GM21786 (cell line): ENCODE results near the gene DUSP5.
A peak's percentile ranks its signal among the peaks of the same experiment; 100 is the strongest.

ENCODE experiments used
- ATAC-seq: cut with Tn5 transposase; IDR thresholded peaks from one replicate; pipeline ENCODE4 v1.9.1; 2021; ENCODE audit not compliant: unreplicated experiment

Gene DUSP5

DNA sequence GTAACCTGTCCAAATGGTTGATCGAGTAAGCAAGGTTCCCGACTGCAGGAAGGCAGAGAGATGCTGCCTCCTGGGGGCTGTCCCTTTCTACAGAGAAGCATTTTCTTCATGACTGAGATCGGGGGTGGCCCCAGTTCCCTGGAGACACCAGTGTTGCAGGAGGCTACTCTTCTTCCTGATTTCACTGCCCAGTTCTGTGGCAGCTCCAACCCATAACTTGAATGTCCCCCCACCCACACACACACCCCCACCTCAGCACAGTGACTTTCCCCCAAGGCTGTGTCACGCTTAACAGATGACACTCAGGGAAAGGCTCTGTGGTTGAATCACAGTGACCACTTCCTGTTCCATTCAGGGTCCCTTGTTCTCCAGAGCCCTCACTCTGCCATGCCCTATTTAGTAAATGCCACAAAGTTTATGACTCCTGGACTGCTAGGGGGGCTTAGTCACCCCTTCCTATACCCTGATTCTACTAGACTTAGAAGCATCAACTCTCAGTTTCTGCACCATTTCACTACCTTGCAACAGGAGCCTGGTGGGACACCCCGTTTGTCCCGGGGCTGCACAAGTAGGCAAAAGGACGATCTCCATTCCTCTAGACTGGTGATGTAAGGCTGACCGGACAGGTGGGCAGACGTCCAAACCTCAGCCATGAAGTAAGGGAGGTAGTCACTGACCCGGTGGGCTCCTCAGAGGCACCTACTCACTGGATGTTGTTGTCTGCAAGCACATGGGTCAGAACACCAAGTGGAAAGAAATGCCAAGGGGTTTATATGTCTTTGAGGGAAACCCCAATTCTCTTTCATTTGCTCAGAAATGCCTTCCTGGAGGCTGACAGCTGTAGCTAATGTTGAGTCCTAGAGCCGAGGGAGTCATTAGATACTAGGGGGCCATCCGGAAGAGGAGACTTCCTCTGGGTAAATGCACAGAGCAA lies 38.5 kb downstream of the DUSP5 start:
- peak; percentile 84 for ATAC-seq

DNA sequence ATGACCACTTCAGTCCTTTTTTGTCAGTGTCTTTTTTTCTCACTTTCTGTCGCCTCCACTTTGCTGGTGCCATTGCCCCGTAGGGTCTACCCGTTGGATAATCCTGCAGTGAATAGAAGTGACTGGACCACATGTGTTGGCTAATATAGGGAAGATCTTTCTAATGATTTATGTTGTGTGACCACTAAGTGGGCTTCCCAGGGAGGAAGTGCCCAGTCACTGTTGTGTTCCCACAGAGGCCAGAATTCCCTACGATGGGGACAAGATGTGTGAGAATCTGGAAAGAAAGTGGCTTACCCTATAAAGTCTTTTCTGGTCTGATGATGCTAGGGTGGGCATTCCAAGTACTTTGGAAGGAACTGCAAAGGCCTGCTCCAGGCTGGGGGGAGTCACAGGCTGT lies 41.4 kb downstream of the DUSP5 start:
- ATAC-seq = no peak

DNA sequence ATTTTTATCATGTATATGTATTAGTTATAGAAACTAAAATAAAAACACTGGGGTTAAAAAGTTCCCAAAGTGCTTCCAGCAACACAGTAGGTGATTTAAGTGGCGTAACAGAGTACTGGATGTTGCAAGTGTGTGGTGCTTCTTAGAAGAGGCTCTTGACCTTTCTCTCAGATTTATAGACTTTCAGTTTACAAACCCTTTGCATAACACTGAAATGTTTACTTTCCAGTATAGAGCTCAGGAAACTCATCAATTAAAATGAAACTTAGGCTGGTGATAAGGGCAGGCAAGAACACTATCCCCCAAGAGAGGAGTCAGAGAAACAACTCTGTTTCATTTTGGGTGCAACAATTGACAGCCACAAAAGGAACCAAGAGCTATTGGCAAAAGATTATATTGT lies 42.3 kb downstream of the DUSP5 start:
- no peak for ATAC-seq

DNA sequence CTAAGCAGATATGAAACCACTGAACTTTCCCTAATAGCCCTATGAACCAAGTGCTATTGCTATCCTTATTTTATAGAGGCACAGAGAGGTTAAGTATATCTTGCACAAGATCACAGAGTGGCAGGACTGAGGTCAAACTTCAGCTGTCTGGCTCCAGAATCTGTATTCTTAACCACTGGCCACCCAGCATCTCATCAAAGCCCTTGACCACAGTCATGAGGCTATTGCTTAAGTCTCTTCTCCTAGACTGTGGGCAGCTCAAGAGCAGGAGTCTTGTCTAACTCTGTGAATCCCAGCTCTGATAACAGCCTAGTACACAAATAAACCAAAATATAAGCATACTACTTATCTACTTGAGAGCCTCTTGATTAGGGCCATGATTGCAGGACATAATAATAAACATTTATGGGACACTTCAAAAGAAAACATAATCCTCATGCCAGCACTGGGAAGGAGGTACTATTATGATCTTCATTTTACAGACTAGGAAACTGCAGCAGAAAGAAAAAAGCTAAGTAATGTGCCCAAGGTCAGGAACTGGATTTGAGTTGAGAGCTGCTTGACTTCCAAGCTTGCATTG lies 47.3 kb downstream of the DUSP5 start:
- ATAC-seq = no peak

DNA sequence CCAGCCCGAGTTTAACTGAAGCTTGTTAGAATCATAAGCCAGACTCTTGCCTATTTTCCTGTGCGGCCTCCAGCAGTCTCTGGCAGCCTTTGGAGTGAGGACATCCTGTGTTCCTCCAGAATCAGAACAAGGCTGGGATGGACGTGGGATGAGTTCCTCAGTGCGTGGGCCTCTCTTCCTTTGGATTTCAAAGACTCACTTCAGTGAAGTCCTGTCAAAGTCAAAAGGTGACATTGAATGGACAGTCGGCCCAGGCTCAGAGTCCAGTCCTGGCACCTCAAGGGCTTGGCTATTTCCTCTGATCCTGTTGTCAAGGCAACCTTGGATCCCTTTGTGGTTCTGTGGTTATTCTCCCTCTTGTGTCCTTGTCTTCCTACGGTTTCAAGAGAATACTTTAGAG lies 48.4 kb downstream of the DUSP5 start:
- ATAC-seq = no peak

DNA sequence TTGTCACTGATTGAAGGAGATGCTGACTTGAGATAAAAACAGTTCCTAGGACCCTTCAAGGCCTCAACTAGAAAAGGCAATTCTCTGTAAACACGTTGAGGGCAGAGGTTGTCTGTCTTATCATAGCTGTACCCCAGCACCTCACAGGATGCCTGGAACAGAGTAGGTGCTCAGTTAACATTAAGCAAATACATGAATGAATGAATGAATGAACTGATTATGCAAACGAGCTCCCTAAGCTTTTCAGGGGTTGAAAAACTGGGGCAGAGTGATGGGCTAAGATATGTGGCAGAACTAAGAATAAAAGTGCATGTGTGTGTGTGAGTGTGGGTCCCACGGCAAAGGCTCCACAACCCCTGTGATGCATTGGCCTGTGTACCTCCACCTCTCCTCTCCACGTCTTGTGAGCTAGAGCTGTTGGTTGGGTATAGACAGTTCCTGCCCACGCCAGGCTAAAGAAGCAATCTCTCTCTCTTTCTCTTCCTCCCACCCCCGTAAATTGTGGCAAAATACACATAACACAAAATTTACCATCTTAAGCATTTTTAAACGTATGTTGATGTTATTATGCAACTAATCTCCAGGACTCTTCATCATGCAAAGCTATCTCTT lies 48.9 kb downstream of the DUSP5 start:
- no peak for ATAC-seq

DNA sequence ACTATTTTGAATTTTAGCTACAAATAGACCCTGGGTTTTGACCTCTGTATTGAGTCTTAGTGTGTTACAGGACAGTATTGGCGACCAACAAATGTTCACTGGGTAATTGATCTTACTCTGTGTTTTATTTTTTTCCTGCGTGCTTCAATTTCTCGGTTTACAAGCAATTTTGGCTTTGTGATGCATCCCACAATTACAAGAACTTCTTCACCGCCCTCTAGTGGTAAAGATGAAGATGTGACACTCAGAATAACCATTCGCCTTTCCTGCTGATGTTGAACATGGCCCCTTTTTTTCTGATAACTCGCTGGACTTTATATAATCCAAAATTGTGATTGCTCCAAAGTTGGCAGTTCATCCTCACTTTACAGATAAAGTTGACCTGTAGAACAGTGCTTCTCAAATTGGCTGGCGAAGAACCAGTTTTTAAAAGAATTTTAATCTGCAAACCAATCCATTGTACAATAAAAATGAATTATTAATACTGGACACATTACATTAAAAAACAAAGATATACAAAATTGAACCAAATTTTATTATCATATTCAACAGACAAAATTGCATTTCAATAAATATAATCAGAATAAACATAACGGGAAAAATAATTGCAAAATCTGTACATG lies 49.5 kb downstream of the DUSP5 start:
- peak; percentile 55 for ATAC-seq

DNA sequence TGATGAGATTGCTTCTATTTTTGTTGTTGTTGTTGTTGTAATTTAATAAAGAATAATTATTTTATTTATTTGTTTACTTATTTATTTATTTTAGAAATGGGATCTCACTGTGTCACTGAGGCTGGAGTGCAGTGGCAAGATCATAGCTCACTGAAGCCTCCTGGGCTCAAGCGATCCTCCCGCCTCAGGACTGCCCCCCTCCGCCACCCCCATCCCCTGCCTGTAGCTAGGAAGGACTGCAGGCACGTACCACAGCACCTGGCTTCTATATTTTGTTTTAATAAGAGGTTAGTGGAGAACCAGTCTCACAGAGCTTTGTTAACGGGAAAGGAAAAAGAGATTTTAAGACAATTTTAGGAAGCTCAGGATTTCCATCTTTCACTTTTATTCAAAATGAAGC lies 50.3 kb downstream of the DUSP5 start:
- ATAC-seq = no peak

DNA sequence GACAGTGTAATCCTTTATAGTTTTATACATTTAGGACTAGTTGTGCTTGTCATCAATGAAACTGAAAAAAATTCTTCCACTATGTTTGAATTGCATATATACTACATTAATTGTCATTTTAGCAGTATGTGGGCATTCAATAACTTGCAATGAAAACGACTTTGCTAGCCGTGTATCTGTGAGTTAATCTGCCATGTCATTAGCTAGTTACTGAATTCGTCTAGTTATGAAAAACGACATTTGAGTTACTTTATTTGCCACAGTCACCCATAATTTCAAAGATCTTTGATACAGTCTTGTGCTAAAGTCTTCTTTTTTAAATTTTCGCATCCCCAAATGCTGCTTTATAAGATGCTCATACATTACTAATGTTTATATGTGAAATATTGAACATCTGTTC lies 51.5 kb downstream of the DUSP5 start:
- no peak for ATAC-seq

DNA sequence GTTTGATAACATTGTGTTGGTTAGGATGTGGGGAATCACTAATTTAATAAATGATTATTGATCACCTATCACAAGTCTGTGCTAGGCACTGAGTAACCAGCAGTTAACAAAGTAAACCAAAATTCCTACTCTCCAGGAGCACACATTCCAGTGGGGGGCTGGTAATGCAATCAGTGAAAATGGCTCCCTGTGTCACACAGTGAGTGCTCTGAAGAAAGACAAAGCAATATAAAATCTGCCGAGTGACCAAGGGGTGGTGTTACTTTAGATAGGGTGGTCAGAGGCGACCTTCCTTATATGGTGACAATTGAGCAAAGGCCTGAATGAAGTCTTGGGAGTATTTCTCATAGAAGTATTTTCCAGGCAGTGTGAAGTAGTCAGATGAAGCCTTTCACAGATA lies 56.2 kb downstream of the DUSP5 start:
- ATAC-seq = no peak

DNA sequence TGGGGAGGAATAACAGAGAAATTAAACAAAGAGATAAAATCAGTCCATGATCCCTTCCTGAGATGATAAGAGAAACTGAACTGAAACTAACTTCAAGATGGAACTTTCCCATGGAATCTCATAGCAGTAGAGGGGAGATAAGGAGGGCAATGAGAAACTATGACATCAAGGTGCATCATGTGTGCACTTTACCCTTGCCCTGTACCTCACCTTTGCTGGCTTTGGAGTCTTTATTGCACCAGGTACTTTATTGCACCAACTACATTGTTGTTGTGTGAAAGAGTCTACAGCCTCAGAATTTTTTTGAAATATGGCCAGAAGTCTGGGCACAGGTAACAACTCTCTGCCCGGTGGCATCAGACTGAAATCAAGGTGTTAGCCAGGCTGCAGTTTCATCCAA lies 58.6 kb downstream of the DUSP5 start:
- ATAC-seq = no peak

DNA sequence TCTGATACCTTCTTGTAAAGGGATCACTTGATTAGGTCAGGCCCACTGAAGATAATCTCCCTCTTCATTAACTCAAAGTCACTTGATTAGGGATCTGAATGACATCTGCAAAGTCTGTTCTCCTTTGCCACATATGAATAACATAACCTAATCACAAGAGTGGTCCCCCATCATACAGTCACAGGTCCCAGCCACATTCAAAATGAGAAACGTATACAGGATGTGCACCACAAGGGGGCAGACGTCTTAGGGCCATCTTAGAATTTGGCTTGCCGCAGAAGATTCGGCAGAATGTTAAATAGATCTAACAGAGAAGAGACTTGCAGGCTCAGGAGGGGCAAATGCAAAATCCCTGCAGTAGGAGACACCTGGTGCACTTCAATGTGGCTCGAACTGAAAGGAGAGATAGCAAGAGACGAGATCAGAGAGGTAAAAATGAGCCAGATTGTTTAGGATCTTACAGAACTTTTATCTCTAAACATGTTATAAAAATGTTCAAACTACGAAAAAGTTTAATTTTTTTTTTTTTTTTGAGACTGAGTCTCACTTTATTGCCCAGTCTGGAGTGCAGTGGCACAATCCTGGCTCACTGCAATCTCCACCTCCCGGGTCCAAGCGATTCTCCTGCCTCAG lies 59.4 kb downstream of the DUSP5 start:
- ATAC-seq = peak; percentile 60

DNA sequence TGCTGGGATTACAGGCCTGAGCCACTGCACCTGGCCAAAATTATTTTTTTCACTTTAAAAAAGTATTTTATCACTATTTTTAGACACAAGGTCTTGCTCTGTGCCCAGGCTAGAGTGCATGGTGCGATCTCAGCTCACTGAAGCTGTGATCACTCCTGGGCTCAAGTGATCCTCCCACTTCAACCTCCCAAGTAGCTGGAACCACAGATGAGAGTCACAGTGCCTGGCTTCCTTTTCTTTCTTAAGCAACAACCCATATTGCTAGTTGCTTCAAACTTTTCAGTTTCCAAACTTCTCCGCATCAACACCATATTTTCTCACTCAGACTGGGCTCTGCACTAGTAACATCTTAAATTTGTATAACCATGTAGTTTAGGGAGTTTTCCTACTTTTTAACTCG lies 60.3 kb downstream of the DUSP5 start:
- no peak for ATAC-seq

DNA sequence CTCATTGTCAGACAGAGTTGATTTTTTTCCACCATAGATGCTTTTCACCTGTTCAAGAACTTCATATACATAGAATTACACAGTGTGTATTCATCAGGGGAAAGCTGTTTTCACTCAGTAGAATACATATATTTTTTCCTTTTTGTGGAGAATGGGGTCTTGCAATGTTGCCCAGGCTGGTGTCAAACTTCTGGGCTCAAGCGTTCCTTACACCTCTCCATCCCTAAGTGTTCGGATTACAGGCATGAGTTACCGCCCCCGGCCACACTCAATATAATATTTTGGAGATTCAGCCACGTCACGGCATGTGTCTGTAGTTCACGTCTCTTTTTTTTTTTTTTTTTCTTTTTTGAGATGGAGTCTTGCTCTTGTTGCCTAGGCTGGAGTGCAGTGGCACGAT lies 62.3 kb downstream of the DUSP5 start:
- no peak for ATAC-seq
